ENCODE results near the gene ENC1.

GRCh38 chr5:74578356-74579044 is 62.0 kb downstream of the ENC1 start:
- TF ChIP-seq CTCF (IDR thresholded peaks at IDR 0.05): no peak
- no peak for TF ChIP-seq POLR2A (IDR thresholded peaks at IDR 0.05)

Measured in esophagus squamous epithelium (tissue), 4 donors.